ENCODE results near the gene KSR2. TPM values are rescaled to one million over a fixed set of nuclear protein-coding genes. Genes with fewer than 3 reads are reported as not detected.

The KSR2 gene
- total RNA-seq, 1 experiment from 2014 or later: 0.02 TPM

DNA sequence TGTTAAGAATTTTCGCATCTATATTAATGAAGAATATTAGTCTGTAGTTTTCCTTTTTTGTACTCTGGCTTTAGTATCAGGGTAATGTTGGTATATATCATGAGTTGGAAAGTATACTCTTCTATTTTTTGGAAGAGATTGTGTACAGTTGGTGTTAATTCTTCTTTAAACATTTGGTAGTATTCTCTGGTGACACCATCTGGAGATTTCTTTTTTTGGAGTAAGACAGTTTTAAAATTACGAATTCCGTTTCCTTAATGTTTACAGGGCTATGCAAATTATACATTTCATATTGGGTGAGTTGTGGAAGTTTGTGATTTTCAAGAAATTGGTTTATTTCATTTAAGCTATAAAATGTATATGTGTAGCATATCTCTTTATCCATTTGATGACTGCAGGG lies 423.6 kb downstream of the KSR2 start:
- Mint-ChIP-seq H3K36me3 (ENCODE audit: insufficient read depth, unreplicated experiment) (no peaks in the 10 kb centered on the region), H3K9me3 (ENCODE audit: unreplicated experiment) (peaks cover 6% of the 10 kb centered on the region), H3K27ac (ENCODE audit: low read depth, unreplicated experiment) (no peak overlapping the region), H3K4me3 (ENCODE audit: unreplicated experiment) (no peak overlapping the region), H3K27me3 (ENCODE audit: insufficient read depth, unreplicated experiment) (peaks cover 23% of the 10 kb centered on the region), H3K4me1 (ENCODE audit: insufficient read depth, unreplicated experiment) (no peaks in the 10 kb centered on the region)
- BruUV-seq (replicated peaks): no TSS peak
- no peak for TF ChIP-seq CTCF (IDR thresholded peaks at IDR 0.05; ENCODE audit: unreplicated experiment)
- CTCF ChIA-PET: interaction anchor here (0.6 kb wide), 1 partner anchor 287 kb away, joined by 3 read pairs; no protein-coding TSS in a partner anchor
- no peak for DNase-seq (ENCODE audit: unreplicated experiment)
- intact Hi-C loops (cut with micrococcal nuclease): no loop called here
- POLR2A ChIA-PET: no interaction called here

DNA sequence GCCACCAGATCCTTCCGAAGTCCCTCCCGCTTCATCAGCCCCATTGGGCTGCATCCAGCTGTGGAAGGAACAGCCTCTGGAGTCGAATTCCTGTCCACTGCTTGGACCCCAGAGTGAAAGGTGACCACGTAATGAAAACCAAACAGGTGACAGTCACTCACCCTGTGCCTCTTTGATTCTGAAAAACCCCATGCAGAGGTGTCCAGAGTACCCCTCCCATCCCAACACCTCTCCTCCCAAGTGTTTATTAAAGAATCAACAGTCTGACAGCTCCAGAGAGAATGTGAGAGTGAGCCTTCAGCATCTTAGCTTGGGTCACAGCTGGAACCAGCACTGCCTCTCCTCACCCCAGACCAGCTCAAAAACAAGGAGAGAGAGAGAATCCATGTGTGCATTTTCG lies 428.8 kb downstream of the KSR2 start:
- peaks cover 21% of the 10 kb centered on the region for H3K27me3 Mint-ChIP-seq (ENCODE audit: insufficient read depth, unreplicated experiment)
- H3K9me3 Mint-ChIP-seq (ENCODE audit: unreplicated experiment): no peaks in the 10 kb centered on the region
- CTCF ChIA-PET: no interaction called here
- BruUV-seq (replicated peaks): no TSS peak
- intact Hi-C loops (cut with micrococcal nuclease): no loop called here
- H3K27ac Mint-ChIP-seq (ENCODE audit: low read depth, unreplicated experiment): no peak overlapping the region
- H3K36me3 Mint-ChIP-seq (ENCODE audit: insufficient read depth, unreplicated experiment): no peaks in the 10 kb centered on the region
- no peak for TF ChIP-seq CTCF (IDR thresholded peaks at IDR 0.05; ENCODE audit: unreplicated experiment)
- no peak for DNase-seq (ENCODE audit: unreplicated experiment)
- POLR2A ChIA-PET: no interaction called here
- no peak overlapping the region for H3K4me3 Mint-ChIP-seq (ENCODE audit: unreplicated experiment)
- H3K4me1 Mint-ChIP-seq (ENCODE audit: insufficient read depth, unreplicated experiment): no peaks in the 10 kb centered on the region

- no TSS peak for BruUV-seq (replicated peaks)
- DNase-seq (ENCODE audit: unreplicated experiment): no peak
- Mint-ChIP-seq H3K9me3 (ENCODE audit: unreplicated experiment) (no peaks in the 10 kb centered on the region), H3K27me3 (ENCODE audit: insufficient read depth, unreplicated experiment) (peaks cover 18% of the 10 kb centered on the region), H3K4me1 (ENCODE audit: insufficient read depth, unreplicated experiment) (no peaks in the 10 kb centered on the region), H3K27ac (ENCODE audit: low read depth, unreplicated experiment) (no peak overlapping the region), H3K36me3 (ENCODE audit: insufficient read depth, unreplicated experiment) (no peaks in the 10 kb centered on the region), H3K4me3 (ENCODE audit: unreplicated experiment) (no peak overlapping the region)
- ChIA-PET POLR2A (no interaction called here), CTCF (interaction anchor here (0.7 to 1.0 kb wide), 2 partner anchors 172 to 312 kb away, joined by 3 read pairs; no protein-coding TSS in a partner anchor)
- TF ChIP-seq CTCF (IDR thresholded peaks at IDR 0.05; ENCODE audit: unreplicated experiment): no peak
- intact Hi-C loops (cut with micrococcal nuclease): no loop called here
Observed at GRCh38 chr12:117538926-117539325, 429.9 kb downstream of the KSR2 start.

- no peak for TF ChIP-seq CTCF (IDR thresholded peaks at IDR 0.05; ENCODE audit: unreplicated experiment)
- H3K4me3 Mint-ChIP-seq (ENCODE audit: unreplicated experiment): no peak overlapping the region
- intact Hi-C loops (cut with micrococcal nuclease): no loop called here
- ChIA-PET CTCF (interaction anchor here (0.7 to 1.5 kb wide), 2 partner anchors 299 to 312 kb away, joined by 3 to 5 read pairs; no protein-coding TSS in a partner anchor), POLR2A (no interaction called here)
- DNase-seq (ENCODE audit: unreplicated experiment): no peak
- H3K9me3 Mint-ChIP-seq (ENCODE audit: unreplicated experiment): no peaks in the 10 kb centered on the region
- no peaks in the 10 kb centered on the region for H3K4me1 Mint-ChIP-seq (ENCODE audit: insufficient read depth, unreplicated experiment)
- BruUV-seq (replicated peaks): no TSS peak
- peaks cover 18% of the 10 kb centered on the region for H3K27me3 Mint-ChIP-seq (ENCODE audit: insufficient read depth, unreplicated experiment)
- no peak overlapping the region for H3K27ac Mint-ChIP-seq (ENCODE audit: low read depth, unreplicated experiment)
- no peaks in the 10 kb centered on the region for H3K36me3 Mint-ChIP-seq (ENCODE audit: insufficient read depth, unreplicated experiment)
Observed at GRCh38 chr12:117538032-117538690, 430.6 kb downstream of the KSR2 start.

Measured in MCF 10A (cell line).